Measurements from ENCODE around the gene GAB2. TPM values are rescaled to one million over a fixed set of nuclear protein-coding genes. Genes with fewer than 3 reads are reported as not detected.

The GAB2 gene
- total and polyA plus RNA-seq, 2 of the 13 experiments (the other 11 are each of a cell fraction or from before 2014, with no cell fraction given), result 4.1 to 8.6 TPM

DNA sequence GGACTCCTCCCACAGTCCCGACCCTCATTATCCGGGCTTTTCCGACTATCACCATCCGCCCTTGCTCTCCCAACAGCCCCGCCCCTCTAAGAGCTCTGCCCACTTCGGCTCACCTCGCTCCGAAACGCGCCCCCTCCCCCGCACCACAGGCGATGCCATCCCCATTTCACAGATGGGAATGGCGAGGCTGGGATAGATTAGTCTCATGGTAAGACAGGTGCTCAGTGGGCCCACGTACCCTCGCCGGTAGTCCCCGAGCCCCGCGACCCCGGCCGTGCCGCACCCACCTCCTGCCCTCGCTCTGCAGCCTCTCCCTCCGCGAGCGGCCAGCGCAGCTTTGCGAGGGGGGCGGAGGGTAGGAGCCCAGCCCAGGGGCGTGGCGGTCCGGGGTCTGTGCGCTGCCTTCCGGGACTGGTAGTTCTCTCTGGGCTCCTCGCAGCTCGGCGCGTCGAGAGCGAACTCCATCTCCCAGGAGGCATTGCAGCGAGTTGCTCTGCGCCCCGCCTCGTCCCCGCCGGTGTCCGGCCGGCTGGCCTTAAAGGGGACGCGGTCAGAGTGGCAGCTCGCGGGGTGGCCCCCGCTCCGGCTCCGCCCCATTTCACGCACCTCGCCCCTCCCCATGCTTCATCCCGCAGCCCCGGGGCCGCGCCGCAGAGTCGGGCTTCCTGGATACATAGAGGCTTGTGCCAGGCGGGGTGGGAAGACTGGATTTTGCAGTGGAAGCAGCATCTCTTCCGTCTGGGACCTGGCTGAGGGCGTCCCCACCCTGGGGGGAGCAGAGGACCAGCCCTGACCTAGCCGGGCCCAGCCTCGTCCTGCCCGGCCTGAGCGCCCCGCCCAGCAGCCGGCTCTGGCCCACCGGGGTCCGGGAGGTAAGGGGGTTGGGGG, 229.1 kb downstream of the GAB2 start, which contains the start of the genes KCTD21 and USP35 (continued):
- TF ChIP-seq, protein P1, sequence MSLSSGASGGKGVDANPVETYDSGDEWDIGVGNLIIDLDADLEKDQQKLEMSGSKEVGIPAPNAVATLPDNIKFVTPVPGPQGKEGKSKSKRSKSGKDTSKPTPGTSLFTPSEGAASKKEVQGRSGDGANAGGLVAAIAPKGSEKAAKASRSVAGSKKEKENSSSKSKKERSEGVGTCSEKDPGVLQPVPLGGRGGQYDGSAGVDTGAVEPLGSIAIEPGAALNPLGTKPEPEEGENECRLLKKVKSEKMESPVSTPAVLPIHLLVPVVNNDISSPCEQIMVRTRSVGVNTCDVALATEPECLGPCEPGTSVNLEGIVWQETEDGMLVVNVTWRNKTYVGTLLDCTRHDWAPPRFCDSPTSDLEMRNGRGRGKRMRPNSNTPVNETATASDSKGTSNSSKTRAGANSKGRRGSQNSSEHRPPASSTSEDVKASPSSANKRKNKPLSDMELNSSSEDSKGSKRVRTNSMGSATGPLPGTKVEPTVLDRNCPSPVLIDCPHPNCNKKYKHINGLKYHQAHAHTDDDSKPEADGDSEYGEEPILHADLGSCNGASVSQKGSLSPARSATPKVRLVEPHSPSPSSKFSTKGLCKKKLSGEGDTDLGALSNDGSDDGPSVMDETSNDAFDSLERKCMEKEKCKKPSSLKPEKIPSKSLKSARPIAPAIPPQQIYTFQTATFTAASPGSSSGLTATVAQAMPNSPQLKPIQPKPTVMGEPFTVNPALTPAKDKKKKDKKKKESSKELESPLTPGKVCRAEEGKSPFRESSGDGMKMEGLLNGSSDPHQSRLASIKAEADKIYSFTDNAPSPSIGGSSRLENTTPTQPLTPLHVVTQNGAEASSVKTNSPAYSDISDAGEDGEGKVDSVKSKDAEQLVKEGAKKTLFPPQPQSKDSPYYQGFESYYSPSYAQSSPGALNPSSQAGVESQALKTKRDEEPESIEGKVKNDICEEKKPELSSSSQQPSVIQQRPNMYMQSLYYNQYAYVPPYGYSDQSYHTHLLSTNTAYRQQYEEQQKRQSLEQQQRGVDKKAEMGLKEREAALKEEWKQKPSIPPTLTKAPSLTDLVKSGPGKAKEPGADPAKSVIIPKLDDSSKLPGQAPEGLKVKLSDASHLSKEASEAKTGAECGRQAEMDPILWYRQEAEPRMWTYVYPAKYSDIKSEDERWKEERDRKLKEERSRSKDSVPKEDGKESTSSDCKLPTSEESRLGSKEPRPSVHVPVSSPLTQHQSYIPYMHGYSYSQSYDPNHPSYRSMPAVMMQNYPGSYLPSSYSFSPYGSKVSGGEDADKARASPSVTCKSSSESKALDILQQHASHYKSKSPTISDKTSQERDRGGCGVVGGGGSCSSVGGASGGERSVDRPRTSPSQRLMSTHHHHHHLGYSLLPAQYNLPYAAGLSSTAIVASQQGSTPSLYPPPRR (CRISPR knock-in tag; IDR thresholded peaks at IDR 0.05; ENCODE audit: borderline replicate concordance), result peak; percentile 47; the same call in 1 of the 2 replicates
- TF ChIP-seq, protein P2, sequence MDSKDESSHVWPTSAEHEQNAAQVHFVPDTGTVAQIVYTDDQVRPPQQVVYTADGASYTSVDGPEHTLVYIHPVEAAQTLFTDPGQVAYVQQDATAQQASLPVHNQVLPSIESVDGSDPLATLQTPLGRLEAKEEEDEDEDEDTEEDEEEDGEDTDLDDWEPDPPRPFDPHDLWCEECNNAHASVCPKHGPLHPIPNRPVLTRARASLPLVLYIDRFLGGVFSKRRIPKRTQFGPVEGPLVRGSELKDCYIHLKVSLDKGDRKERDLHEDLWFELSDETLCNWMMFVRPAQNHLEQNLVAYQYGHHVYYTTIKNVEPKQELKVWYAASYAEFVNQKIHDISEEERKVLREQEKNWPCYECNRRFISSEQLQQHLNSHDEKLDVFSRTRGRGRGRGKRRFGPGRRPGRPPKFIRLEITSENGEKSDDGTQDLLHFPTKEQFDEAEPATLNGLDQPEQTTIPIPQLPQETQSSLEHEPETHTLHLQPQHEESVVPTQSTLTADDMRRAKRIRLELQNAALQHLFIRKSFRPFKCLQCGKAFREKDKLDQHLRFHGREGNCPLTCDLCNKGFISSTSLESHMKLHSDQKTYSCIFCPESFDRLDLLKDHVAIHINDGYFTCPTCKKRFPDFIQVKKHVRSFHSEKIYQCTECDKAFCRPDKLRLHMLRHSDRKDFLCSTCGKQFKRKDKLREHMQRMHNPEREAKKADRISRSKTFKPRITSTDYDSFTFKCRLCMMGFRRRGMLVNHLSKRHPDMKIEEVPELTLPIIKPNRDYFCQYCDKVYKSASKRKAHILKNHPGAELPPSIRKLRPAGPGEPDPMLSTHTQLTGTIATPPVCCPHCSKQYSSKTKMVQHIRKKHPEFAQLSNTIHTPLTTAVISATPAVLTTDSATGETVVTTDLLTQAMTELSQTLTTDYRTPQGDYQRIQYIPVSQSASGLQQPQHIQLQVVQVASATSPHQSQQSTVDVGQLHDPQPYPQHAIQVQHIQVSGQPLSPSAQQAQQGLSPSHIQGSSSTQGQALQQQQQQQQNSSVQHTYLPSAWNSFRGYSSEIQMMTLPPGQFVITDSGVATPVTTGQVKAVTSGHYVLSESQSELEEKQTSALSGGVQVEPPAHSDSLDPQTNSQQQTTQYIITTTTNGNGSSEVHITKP (CRISPR knock-in tag; IDR thresholded peaks at IDR 0.05; ENCODE audit: low read depth), result peak; percentile 54; the same call in 1 of the 2 replicates
- TF ChIP-seq YY1 (IDR thresholded peaks at IDR 0.05; ENCODE audit: insufficient read depth, insufficient replicate concordance, low read depth, low read length) (peak; percentile 31), EEA1 (CRISPR knock-in tag; IDR thresholded peaks at IDR 0.05; ENCODE audit: borderline replicate concordance) (no peak; the same call in 1 of the 2 replicates), FOXO1 (CRISPR knock-in tag; IDR thresholded peaks at IDR 0.05) (peak; percentile 36; the same call in 1 of the 2 replicates), PAX8 (CRISPR knock-in tag; IDR thresholded peaks at IDR 0.05; ENCODE audit: borderline replicate concordance) (no peak; the same call in 1 of the 2 replicates), NRL (CRISPR knock-in tag; IDR thresholded peaks at IDR 0.05; ENCODE audit: borderline replicate concordance) (peak; percentile 80; the same call in 1 of the 2 replicates), ZNF644 (CRISPR knock-in tag; IDR thresholded peaks at IDR 0.05; ENCODE audit: low read depth) (no peak), KMT2B (CRISPR knock-in tag; IDR thresholded peaks at IDR 0.05) (0 out of 2 replicates have a peak, but pooled peaks have one; percentile 56), TSC22D2 (CRISPR knock-in tag; IDR thresholded peaks at IDR 0.05; ENCODE audit: borderline replicate concordance) (no peak), HNRNPK (IDR thresholded peaks at IDR 0.05; ENCODE audit: low read depth, low read length, poor library complexity, severe bottlenecking) (peak; percentile 79)
- TF ChIP-seq, protein P3, sequence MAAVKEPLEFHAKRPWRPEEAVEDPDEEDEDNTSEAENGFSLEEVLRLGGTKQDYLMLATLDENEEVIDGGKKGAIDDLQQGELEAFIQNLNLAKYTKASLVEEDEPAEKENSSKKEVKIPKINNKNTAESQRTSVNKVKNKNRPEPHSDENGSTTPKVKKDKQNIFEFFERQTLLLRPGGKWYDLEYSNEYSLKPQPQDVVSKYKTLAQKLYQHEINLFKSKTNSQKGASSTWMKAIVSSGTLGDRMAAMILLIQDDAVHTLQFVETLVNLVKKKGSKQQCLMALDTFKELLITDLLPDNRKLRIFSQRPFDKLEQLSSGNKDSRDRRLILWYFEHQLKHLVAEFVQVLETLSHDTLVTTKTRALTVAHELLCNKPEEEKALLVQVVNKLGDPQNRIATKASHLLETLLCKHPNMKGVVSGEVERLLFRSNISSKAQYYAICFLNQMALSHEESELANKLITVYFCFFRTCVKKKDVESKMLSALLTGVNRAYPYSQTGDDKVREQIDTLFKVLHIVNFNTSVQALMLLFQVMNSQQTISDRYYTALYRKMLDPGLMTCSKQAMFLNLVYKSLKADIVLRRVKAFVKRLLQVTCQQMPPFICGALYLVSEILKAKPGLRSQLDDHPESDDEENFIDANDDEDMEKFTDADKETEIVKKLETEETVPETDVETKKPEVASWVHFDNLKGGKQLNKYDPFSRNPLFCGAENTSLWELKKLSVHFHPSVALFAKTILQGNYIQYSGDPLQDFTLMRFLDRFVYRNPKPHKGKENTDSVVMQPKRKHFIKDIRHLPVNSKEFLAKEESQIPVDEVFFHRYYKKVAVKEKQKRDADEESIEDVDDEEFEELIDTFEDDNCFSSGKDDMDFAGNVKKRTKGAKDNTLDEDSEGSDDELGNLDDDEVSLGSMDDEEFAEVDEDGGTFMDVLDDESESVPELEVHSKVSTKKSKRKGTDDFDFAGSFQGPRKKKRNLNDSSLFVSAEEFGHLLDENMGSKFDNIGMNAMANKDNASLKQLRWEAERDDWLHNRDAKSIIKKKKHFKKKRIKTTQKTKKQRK (IDR thresholded peaks at IDR 0.05; ENCODE audit: low read length), result no peak
- TF ChIP-seq, protein P4, sequence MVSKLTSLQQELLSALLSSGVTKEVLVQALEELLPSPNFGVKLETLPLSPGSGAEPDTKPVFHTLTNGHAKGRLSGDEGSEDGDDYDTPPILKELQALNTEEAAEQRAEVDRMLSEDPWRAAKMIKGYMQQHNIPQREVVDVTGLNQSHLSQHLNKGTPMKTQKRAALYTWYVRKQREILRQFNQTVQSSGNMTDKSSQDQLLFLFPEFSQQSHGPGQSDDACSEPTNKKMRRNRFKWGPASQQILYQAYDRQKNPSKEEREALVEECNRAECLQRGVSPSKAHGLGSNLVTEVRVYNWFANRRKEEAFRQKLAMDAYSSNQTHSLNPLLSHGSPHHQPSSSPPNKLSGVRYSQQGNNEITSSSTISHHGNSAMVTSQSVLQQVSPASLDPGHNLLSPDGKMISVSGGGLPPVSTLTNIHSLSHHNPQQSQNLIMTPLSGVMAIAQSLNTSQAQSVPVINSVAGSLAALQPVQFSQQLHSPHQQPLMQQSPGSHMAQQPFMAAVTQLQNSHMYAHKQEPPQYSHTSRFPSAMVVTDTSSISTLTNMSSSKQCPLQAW (CRISPR knock-in tag; IDR thresholded peaks at IDR 0.05), result peak; percentile 93
